ENCODE data around the gene HS3ST4.

HS3ST4 gene

GRCh38 chr16:25828510-25828909, 136.8 kb downstream of the HS3ST4 start:
- no peak for DNase-seq

GRCh38 chr16:25832291-25832690, 140.5 kb downstream of the HS3ST4 start:
- no peak for DNase-seq

GRCh38 chr16:25834101-25834500, 142.3 kb downstream of the HS3ST4 start:
- no peak for DNase-seq

GRCh38 chr16:25835126-25835525, 143.4 kb downstream of the HS3ST4 start:
- DNase-seq: no peak

- DNase-seq: peak; percentile 14
Measured at GRCh38 chr16:25838724-25839186, 147.0 kb downstream of the HS3ST4 start.

GRCh38 chr16:25841761-25842160, 150.0 kb downstream of the HS3ST4 start:
- no peak for DNase-seq

- DNase-seq: no peak
Measured at GRCh38 chr16:25845901-25846300, 154.1 kb downstream of the HS3ST4 start.

GRCh38 chr16:25854141-25854540, 162.4 kb downstream of the HS3ST4 start:
- DNase-seq: no peak

- DNase-seq: no peak
Measured at GRCh38 chr16:25855063-25855462, 163.3 kb downstream of the HS3ST4 start.

- DNase-seq: no peak
Measured at GRCh38 chr16:25855818-25856217, 164.1 kb downstream of the HS3ST4 start.

- DNase-seq: no peak
Measured at GRCh38 chr16:25859645-25860044, 167.9 kb downstream of the HS3ST4 start.

GRCh38 chr16:25867041-25867440, 175.3 kb downstream of the HS3ST4 start:
- no peak for DNase-seq

GRCh38 chr16:25868106-25868505, 176.3 kb downstream of the HS3ST4 start:
- DNase-seq: no peak

GRCh38 chr16:25868706-25869370, 177.1 kb downstream of the HS3ST4 start:
- no peak for DNase-seq

- DNase-seq: no peak
Measured at GRCh38 chr16:25872369-25873070, 180.8 kb downstream of the HS3ST4 start.

GRCh38 chr16:25874196-25874595, 182.4 kb downstream of the HS3ST4 start:
- DNase-seq: no peak

GRCh38 chr16:25875956-25876598, 184.3 kb downstream of the HS3ST4 start:
- no peak for DNase-seq

- DNase-seq: no peak
Measured at GRCh38 chr16:25877103-25877502, 185.3 kb downstream of the HS3ST4 start.

- DNase-seq: no peak
Measured at GRCh38 chr16:25886598-25886997, 194.8 kb downstream of the HS3ST4 start.

- no peak for DNase-seq
Measured at GRCh38 chr16:25888868-25889267, 197.1 kb downstream of the HS3ST4 start.

GRCh38 chr16:25893332-25893731, 201.6 kb downstream of the HS3ST4 start:
- DNase-seq: no peak

GRCh38 chr16:25894093-25894492, 202.3 kb downstream of the HS3ST4 start:
- DNase-seq: no peak

GRCh38 chr16:25895380-25895779, 203.6 kb downstream of the HS3ST4 start:
- no peak for DNase-seq

- no peak for DNase-seq
Measured at GRCh38 chr16:25896411-25896810, 204.7 kb downstream of the HS3ST4 start.

Data from stimulated activated CD4-positive, alpha-beta T cell treated with anti-CD3 and anti-CD28 coated beads, Interleukin-4, amount 100 ng/mL, for 24 hours (primary cell).